ENCODE results near the gene HDHD3.

- no peak for TF ChIP-seq CTCF (IDR thresholded peaks at IDR 0.05)
- TF ChIP-seq POLR2A (IDR thresholded peaks at IDR 0.05), result no peak
Observed at GRCh38 chr9:113391917-113392316, 15.1 kb upstream of the HDHD3 start.

All from adrenal gland (tissue), 5 donors.